HL-60 (cell line): ENCODE data around the gene XPR1.
A peak's percentile ranks its signal among the peaks of the same experiment; 100 is the strongest.
"Not testable (repeated sequence)": the region's sequence is repeated elsewhere in the genome, so short reads cannot be mapped to it uniquely, and the experiment has no call there.

Experiments
- DNase-seq, 2 experiments: peaks; one replicate each; pipeline ENCODE4 v3.0.0-alpha.2; 2010 to 2020; ENCODE audit warnings: low read depth in 1 of 2, low spot score in 1 of 2
- H3K27ac ChIP-seq: fragments of 250-450 bp; sonication (Bioruptor Pico); replicated peaks from 2 replicates; pipeline ENCODE4 v1.5.1; 2020; ENCODE audit warnings: mild to moderate bottlenecking, moderate library complexity
- H3K27me3 ChIP-seq: fragments of 250-450 bp; sonication (Bioruptor Pico); 2 replicates; pipeline ENCODE4 v1.5.1; 2021; ENCODE audit warnings: mild to moderate bottlenecking, moderate library complexity; ENCODE audit not compliant: insufficient read depth, poor library complexity, severe bottlenecking
- H3K4me3 ChIP-seq: replicated peaks from 2 replicates; pipeline ENCODE4 v1.5.1; 2011; ENCODE audit warnings: mild to moderate bottlenecking, control low read depth, low read length; ENCODE audit not compliant: insufficient read depth
- GABPA ChIP-seq: IDR thresholded peaks from 2 replicates; pipeline ENCODE4 v1.6.1; 2012; ENCODE audit warnings: low read depth
- POLR2AphosphoS5 ChIP-seq: IDR thresholded peaks from 2 replicates; pipeline ENCODE4 v1.6.1; 2012; ENCODE audit warnings: low read depth
- SPI1 ChIP-seq: IDR thresholded peaks from 2 replicates; pipeline ENCODE4 v1.6.1; 2012; ENCODE audit warnings: low read depth, mild to moderate bottlenecking, borderline replicate concordance
- TF ChIP-seq, protein P1 (sequence below): IDR thresholded peaks from one replicate; pipeline ENCODE4 v1.5.1; 2011; ENCODE audit warnings: low read length, control low read depth, inconsistent platforms; ENCODE audit not compliant: insufficient read depth
- TF ChIP-seq, protein P2 (sequence below): IDR thresholded peaks from 2 replicates; pipeline ENCODE4 v1.6.1; 2012; ENCODE audit warnings: low read depth; ENCODE audit not compliant: insufficient replicate concordance

XPR1 gene

GRCh38 chr1:180854456-180854855 lies 222.6 kb downstream of the XPR1 start:
- TF ChIP-seq GABPA (no peak), SPI1 (no peak), POLR2AphosphoS5 (no peak)
- TF ChIP-seq, protein P1, sequence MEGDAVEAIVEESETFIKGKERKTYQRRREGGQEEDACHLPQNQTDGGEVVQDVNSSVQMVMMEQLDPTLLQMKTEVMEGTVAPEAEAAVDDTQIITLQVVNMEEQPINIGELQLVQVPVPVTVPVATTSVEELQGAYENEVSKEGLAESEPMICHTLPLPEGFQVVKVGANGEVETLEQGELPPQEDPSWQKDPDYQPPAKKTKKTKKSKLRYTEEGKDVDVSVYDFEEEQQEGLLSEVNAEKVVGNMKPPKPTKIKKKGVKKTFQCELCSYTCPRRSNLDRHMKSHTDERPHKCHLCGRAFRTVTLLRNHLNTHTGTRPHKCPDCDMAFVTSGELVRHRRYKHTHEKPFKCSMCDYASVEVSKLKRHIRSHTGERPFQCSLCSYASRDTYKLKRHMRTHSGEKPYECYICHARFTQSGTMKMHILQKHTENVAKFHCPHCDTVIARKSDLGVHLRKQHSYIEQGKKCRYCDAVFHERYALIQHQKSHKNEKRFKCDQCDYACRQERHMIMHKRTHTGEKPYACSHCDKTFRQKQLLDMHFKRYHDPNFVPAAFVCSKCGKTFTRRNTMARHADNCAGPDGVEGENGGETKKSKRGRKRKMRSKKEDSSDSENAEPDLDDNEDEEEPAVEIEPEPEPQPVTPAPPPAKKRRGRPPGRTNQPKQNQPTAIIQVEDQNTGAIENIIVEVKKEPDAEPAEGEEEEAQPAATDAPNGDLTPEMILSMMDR = no peak
- TF ChIP-seq, protein P2, sequence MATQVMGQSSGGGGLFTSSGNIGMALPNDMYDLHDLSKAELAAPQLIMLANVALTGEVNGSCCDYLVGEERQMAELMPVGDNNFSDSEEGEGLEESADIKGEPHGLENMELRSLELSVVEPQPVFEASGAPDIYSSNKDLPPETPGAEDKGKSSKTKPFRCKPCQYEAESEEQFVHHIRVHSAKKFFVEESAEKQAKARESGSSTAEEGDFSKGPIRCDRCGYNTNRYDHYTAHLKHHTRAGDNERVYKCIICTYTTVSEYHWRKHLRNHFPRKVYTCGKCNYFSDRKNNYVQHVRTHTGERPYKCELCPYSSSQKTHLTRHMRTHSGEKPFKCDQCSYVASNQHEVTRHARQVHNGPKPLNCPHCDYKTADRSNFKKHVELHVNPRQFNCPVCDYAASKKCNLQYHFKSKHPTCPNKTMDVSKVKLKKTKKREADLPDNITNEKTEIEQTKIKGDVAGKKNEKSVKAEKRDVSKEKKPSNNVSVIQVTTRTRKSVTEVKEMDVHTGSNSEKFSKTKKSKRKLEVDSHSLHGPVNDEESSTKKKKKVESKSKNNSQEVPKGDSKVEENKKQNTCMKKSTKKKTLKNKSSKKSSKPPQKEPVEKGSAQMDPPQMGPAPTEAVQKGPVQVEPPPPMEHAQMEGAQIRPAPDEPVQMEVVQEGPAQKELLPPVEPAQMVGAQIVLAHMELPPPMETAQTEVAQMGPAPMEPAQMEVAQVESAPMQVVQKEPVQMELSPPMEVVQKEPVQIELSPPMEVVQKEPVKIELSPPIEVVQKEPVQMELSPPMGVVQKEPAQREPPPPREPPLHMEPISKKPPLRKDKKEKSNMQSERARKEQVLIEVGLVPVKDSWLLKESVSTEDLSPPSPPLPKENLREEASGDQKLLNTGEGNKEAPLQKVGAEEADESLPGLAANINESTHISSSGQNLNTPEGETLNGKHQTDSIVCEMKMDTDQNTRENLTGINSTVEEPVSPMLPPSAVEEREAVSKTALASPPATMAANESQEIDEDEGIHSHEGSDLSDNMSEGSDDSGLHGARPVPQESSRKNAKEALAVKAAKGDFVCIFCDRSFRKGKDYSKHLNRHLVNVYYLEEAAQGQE = no peak
- Histone ChIP-seq H3K27ac (no peak overlapping the region), H3K27me3 (no peaks in the 10 kb centered on the region), H3K4me3 (no peak overlapping the region)
- DNase-seq = no peak

GRCh38 chr1:180857947-180858725 lies 226.3 kb downstream of the XPR1 start:
- TF ChIP-seq SPI1 = peak; percentile 55; the same call in 1 of the 2 replicates
- not testable (repeated sequence) for H3K4me3 ChIP-seq, H3K27me3 ChIP-seq
- peak overlapping the region; percentile 0; the same call in 1 of the 2 replicates for H3K27ac ChIP-seq
- DNase-seq = peak in 1 of 2 experiments; percentile 58

GRCh38 chr1:180859306-180859705 lies 227.5 kb downstream of the XPR1 start:
- no peak overlapping the region for H3K27ac ChIP-seq
- H3K4me3 ChIP-seq = no peak overlapping the region
- no peak for DNase-seq
- TF ChIP-seq GABPA = no peak
- TF ChIP-seq, protein P1 = no peak
- TF ChIP-seq SPI1 = no peak
- TF ChIP-seq, protein P2 = no peak
- no peaks in the 10 kb centered on the region for H3K27me3 ChIP-seq

- TF ChIP-seq, protein P1 = no peak
- TF ChIP-seq POLR2AphosphoS5 (no peak), SPI1 (no peak), GABPA (no peak)
- TF ChIP-seq, protein P2 = no peak
- H3K27ac ChIP-seq = no peak overlapping the region
- H3K27me3 ChIP-seq = no peaks in the 10 kb centered on the region
- DNase-seq = no peak
- no peak overlapping the region for H3K4me3 ChIP-seq
Measured at GRCh38 chr1:180860535-180860934, 228.7 kb downstream of the XPR1 start.
